Measurements from ENCODE around the gene FAM32A.

DNA sequence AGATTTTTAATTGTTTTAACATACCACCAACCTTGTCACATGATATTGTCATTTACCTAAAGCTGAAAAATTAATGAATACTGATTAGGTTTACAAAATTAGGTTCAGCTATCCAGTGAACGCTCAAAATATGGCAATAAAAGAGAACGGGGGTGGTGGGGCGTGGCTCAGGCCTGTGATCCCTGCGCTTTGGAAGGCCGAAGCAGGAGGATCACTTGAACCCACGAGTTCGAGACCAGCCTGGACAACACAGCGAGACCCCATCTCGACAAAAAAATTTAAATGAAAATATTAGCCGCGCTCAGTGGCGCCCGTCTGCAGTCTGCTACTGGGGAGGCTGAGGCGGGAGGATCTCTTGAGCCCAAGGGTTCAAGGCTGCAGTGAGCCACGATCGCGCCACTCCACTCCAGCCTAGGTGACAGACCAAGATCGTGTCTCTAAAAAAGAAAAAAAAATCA is 516 bp upstream of the FAM32A start:
- no peak for TF ChIP-seq POLR2A (IDR thresholded peaks at IDR 0.05)
- no peak for TF ChIP-seq CTCF (IDR thresholded peaks at IDR 0.05)
- TF ChIP-seq EP300 (IDR thresholded peaks at IDR 0.05): no peak

Data from ovary (tissue), 3 donors.